K562 (cell line): ENCODE measurements around the gene UBA52. TPM values are rescaled to one million over a fixed set of nuclear protein-coding genes. Genes with fewer than 3 reads are reported as not detected.

Experiments used
- ARID3A ChIP-seq: IDR thresholded peaks from 2 replicates; pipeline ENCODE4 v1.6.1; 2012; ENCODE audit warnings: low read depth, low read length, improper control_type of control experiment, borderline replicate concordance
- ATF2 ChIP-seq: sonication (generic); formaldehyde crosslinking; IDR thresholded peaks from 2 replicates; pipeline ENCODE4 v1.8.1; 2022; ENCODE audit warnings: missing genetic modification reagents
- CAMTA2 ChIP-seq: fragments of 250-450 bp; sonication (Bioruptor Pico); conservative IDR thresholded peaks from 2 replicates; pipeline ENCODE4 v1.5.1; 2022
- CEBPG ChIP-seq, 3 experiments: fragments of 200-800 bp in 1 of 3; sonication (Bioruptor generic) in 1 of 3; sonication (generic) in 1 of 3; formaldehyde crosslinking in 1 of 3; IDR thresholded peaks in 2 of 3; conservative IDR thresholded peaks in 1 of 3; 2 replicates each; pipeline versions ENCODE4 v1.6.1 to v1.8.0; 2016 to 2022; ENCODE audit warnings: missing compliant biosample characterization in 2 of 3, missing genetic modification characterization in 2 of 3, mild to moderate bottlenecking in 1 of 3, missing genetic modification reagents in 1 of 3
- FOXK2 ChIP-seq, 2 experiments: fragments of 450-650 bp; IDR thresholded peaks in 1 of 2; conservative IDR thresholded peaks in 1 of 2; 2 replicates each; pipeline ENCODE4 v1.6.1; 2016; ENCODE audit warnings: low read depth in 2 of 2, mild to moderate bottlenecking in 1 of 2
- L3MBTL2 ChIP-seq: fragments of 450-650 bp; IDR thresholded peaks from 2 replicates; pipeline ENCODE4 v1.6.1; 2016; ENCODE audit warnings: mild to moderate bottlenecking, moderate library complexity
- RAD21 ChIP-seq, 2 experiments: fragments of 250-450 bp in 1 of 2; fragments of 450-650 bp in 1 of 2; sonication (Bioruptor Pico) in 1 of 2; formaldehyde crosslinking in 1 of 2; IDR thresholded peaks in 1 of 2; conservative IDR thresholded peaks in 1 of 2; 2 replicates each; pipeline versions ENCODE4 v1.4.0 to v1.8.0; 2020 to 2022; ENCODE audit warnings: mild to moderate bottlenecking in 2 of 2, moderate library complexity in 1 of 2
- RBM34 ChIP-seq: fragments of 200-400 bp; formaldehyde crosslinking; IDR thresholded peaks from 2 replicates; pipeline ENCODE4 v1.6.1; 2018; ENCODE audit warnings: low read length, borderline replicate concordance; ENCODE audit not compliant: insufficient read depth
- RFX1 ChIP-seq: fragments of 450-650 bp; IDR thresholded peaks from 2 replicates; pipeline ENCODE4 v1.6.1; 2016; ENCODE audit warnings: mild to moderate bottlenecking, moderate library complexity
- SETDB1 ChIP-seq: IDR thresholded peaks from one replicate; pipeline ENCODE4 v1.6.1; 2012; ENCODE audit warnings: low read length, control low read depth, inconsistent platforms
- SMARCA5 ChIP-seq: fragments of 450-650 bp; IDR thresholded peaks from 2 replicates; pipeline ENCODE4 v1.6.1; 2016
- SOX6 ChIP-seq: fragments of 450-650 bp; IDR thresholded peaks from 2 replicates; pipeline ENCODE4 v1.6.1; 2014; ENCODE audit warnings: mild to moderate bottlenecking
- ZC3H8 ChIP-seq: fragments of 450-650 bp; IDR thresholded peaks from 2 replicates; pipeline ENCODE4 v1.6.1; 2017
- ZHX1 ChIP-seq: fragments of 150-350 bp; conservative IDR thresholded peaks from 2 replicates; pipeline ENCODE4 v1.6.1; 2014; ENCODE audit warnings: low read length
- ZNF583 ChIP-seq: fragments of 250-450 bp; sonication (Bioruptor Pico); IDR thresholded peaks from 2 replicates; pipeline ENCODE4 v1.4.0; 2020
- polyA plus RNA-seq, 8 experiments: library from polyadenylated mRNA; depleted of rRNA in 4 of 8; stranded (reverse) in 5 of 8; unstranded in 3 of 8; fragments of >200 nt; fragmentation: Nextera tagmentation in 2 of 8; fragmentation: Illumina TruSeq in 1 of 8; extraction: Ambion mirVana in 2 of 8; extraction: Trizol in 1 of 8; gene quantifications; 2 replicates each; pipeline versions ENCODE4 v1.2.1 to v1.2.3, GENCODE V29; 2011 to 2014; ENCODE audit warnings: inconsistent platforms in 1 of 8, missing spikeins in 1 of 8
- total RNA-seq, 7 experiments: library from RNA; depleted of rRNA in 6 of 7; stranded (reverse); fragments of >200 nt in 6 of 7; fragmentation: Illumina TruSeq in 2 of 7; extraction: Trizol in 2 of 7; gene quantifications; 2 replicates each; pipeline versions ENCODE4 v1.2.1 to v1.2.3, GENCODE V29; 2011 to 2021; ENCODE audit warnings: low replicate concordance in 1 of 7
- TF ChIP-seq, protein P1 (sequence below), 2 experiments: fragments of 450-650 bp; IDR thresholded peaks; 2 replicates each; pipeline ENCODE4 v1.6.1; 2016
- TF ChIP-seq, protein P2 (sequence below): fragments of 450-650 bp; formaldehyde crosslinking; IDR thresholded peaks from 2 replicates; pipeline ENCODE4 v1.4.0; 2022; ENCODE audit warnings: missing genetic modification characterization

The UBA52 gene
- total and polyA plus RNA-seq, 9 of the 15 experiments (the other 6 are each of a cell fraction or from before 2014, with no cell fraction given), result 1,110 to 2,751 (median 1,733) TPM

GRCh38 chr19:18522124-18522861 lies 49.4 kb upstream of the UBA52 start (continued):
- no peak for TF ChIP-seq ARID3A
- no peak for TF ChIP-seq ATF2 (CRISPR knock-in tag)
- TF ChIP-seq, protein P1, sequence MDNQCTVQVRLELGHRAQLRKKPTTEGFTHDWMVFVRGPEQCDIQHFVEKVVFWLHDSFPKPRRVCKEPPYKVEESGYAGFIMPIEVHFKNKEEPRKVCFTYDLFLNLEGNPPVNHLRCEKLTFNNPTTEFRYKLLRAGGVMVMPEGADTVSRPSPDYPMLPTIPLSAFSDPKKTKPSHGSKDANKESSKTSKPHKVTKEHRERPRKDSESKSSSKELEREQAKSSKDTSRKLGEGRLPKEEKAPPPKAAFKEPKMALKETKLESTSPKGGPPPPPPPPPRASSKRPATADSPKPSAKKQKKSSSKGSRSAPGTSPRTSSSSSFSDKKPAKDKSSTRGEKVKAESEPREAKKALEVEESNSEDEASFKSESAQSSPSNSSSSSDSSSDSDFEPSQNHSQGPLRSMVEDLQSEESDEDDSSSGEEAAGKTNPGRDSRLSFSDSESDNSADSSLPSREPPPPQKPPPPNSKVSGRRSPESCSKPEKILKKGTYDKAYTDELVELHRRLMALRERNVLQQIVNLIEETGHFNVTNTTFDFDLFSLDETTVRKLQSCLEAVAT (IDR thresholded peaks at IDR 0.05), result no peak
- TF ChIP-seq SETDB1, result no peak
- no peak; the same call in 1 of the 2 replicates for TF ChIP-seq L3MBTL2
- no peak for TF ChIP-seq CAMTA2 (CRISPR knock-in tag)
- TF ChIP-seq ZHX1, result no peak
- no peak for TF ChIP-seq SMARCA5
- no peak for TF ChIP-seq RBM34
- TF ChIP-seq FOXK2 (conservative IDR thresholded peaks at IDR 0.05 in 1 of 2, IDR thresholded peaks at IDR 0.05 in 1 of 2; ENCODE audit: low read depth in 2 of 2), result peak; percentile 78 to 92; a peak in 3 of 4 replicates
- TF ChIP-seq RAD21 (CRISPR knock-in tag; conservative IDR thresholded peaks at IDR 0.05 in 1 of 2, IDR thresholded peaks at IDR 0.05 in 1 of 2), result no peak
- TF ChIP-seq CEBPG (CRISPR knock-in tag; IDR thresholded peaks at IDR 0.05), result no peak
- no peak for TF ChIP-seq CEBPG (tag; conservative IDR thresholded peaks at IDR 0.05 in 1 of 2, IDR thresholded peaks at IDR 0.05 in 1 of 2)
- TF ChIP-seq ZC3H8, result no peak
- TF ChIP-seq RFX1, result no peak
- no peak for TF ChIP-seq ZNF583 (CRISPR knock-in tag)
- TF ChIP-seq SOX6, result 0 out of 2 replicates have a peak, but pooled peaks have one; percentile 30
- TF ChIP-seq, protein P2, sequence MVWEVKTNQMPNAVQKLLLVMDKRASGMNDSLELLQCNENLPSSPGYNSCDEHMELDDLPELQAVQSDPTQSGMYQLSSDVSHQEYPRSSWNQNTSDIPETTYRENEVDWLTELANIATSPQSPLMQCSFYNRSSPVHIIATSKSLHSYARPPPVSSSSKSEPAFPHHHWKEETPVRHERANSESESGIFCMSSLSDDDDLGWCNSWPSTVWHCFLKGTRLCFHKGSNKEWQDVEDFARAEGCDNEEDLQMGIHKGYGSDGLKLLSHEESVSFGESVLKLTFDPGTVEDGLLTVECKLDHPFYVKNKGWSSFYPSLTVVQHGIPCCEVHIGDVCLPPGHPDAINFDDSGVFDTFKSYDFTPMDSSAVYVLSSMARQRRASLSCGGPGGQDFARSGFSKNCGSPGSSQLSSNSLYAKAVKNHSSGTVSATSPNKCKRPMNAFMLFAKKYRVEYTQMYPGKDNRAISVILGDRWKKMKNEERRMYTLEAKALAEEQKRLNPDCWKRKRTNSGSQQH (CRISPR knock-in tag), result no peak
